Measurements from ENCODE around the gene SLC25A24.

GRCh38 chr1:108096089-108096488 lies 104.1 kb downstream of the SLC25A24 start:
- TF ChIP-seq YY1 (IDR thresholded peaks at IDR 0.05; ENCODE audit: insufficient read depth, insufficient read length) (no peak), ZNF274 (IDR thresholded peaks at IDR 0.05; ENCODE audit: low read depth, low read length) (no peak), SUZ12 (IDR thresholded peaks at IDR 0.05; ENCODE audit: extremely low read depth, insufficient read depth, insufficient read length) (no peak)

Measured in NT2/D1 (cell line).